ENCODE data around the gene PIK3CB. TPM values are rescaled to one million over a fixed set of nuclear protein-coding genes. Genes with fewer than 3 reads are reported as not detected.
"Not testable (repeated sequence)": the region's sequence is repeated elsewhere in the genome, so short reads cannot be mapped to it uniquely, and the experiment has no call there.

The PIK3CB gene
- total and polyA plus RNA-seq, 2 donors: 14.3 to 22.8 TPM

DNA sequence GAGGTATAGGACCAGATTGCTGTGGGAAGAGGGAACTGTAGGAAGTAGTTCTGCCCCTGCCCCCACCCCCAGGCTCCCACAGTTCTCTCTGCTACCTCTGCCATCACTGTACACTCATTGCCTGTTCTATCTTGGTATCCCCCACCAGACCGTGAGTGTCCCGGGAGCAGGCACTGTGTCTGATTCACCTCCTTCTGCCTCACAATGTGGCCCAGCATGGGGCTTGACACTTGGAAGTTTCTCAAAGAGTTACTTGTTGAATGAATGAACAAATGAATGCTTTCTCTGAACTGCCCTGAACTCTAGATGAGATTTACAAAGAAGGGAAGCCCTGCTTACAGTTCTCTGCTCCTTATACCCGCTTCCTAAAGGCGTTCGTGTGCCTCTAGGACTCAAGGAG is 27.1 kb upstream of the PIK3CB start:
- H3K36me3 ChIP-seq (ENCODE audit: insufficient read depth): no peaks in the 10 kb centered on the region
- no peak overlapping the region for H3K27ac ChIP-seq (ENCODE audit: low read depth)
- no peak for DNase-seq (ENCODE audit: extremely low spot score)
- H3K4me3 ChIP-seq (ENCODE audit: low read depth, low read length): no peak overlapping the region
- H3K4me1 ChIP-seq (ENCODE audit: insufficient read depth): no peaks in the 10 kb centered on the region
- 88% methylated on average over 5 of the region's 5 CpGs for WGBS

DNA sequence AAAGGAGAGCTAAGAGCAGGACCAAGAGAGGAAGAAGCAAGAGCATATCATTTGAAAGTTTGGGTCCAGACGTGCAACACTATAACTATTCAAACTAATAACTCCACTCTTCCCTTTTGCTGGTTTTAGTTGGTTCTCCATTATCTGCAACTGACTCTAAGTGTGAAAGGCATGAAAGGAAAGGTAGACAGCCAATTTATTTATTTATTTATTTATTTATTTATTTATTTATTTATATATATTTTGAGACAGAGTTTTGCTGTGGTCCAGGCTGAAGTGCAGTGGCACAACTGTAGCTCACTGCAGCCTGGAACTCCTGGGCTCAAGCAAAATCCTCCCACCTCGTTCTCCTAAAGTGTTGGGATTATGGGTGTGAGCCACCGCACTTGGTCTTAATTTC is 22.1 kb upstream of the PIK3CB start:
- Histone ChIP-seq H3K4me1 (ENCODE audit: insufficient read depth) (no peaks in the 10 kb centered on the region), H3K36me3 (ENCODE audit: insufficient read depth) (no peaks in the 10 kb centered on the region), H3K27ac (ENCODE audit: low read depth) (no peak overlapping the region), H3K4me3 (ENCODE audit: low read depth, low read length) (no peak overlapping the region)
- WGBS: 78% methylated on average over 3 of the region's 3 CpGs
- DNase-seq (ENCODE audit: extremely low spot score): no peak

DNA sequence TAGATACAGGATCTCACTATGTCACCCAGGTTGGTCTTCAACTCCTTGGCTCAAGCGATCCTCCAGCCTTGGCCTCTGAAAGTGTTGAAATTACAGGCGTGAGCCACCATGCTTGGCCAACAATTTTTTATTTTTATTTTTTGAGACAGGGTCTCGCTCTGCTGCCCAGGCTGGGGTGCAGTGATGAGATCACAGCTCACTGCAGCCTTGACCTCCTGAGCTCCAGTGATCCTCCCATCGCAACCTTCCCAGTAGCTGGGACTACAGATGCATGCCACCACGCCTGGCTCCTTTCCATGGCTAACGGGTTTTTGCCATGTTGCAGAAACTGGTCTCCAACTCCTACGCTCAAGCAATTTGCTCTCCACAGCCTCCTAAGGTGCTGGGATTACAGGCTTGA is 20.2 kb upstream of the PIK3CB start:
- H3K27ac ChIP-seq (ENCODE audit: low read depth): no peak overlapping the region
- WGBS: 93% methylated on average over 7 of the region's 7 CpGs

DNA sequence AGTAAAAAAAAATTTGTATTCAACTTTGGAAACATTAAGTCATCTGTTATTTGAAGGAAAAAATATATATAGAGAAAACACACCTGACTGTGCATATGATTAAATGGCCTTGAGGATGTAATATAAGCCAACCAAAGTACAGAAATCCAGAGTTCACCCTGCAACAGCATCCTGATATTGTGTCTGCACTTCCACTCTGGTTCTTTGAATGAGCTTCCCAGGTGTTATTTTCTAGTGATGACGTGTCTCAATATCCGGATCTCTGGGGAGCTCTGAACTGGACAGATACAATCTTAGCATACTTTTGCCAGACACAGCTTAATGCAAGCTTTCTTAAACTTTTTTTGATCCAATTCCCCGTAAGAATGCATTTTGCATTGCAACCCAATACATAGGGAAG is 19.5 kb upstream of the PIK3CB start:
- 61% methylated on average over 3 of the region's 3 CpGs for WGBS
- H3K27ac ChIP-seq (ENCODE audit: low read depth): no peak overlapping the region
- no peak for DNase-seq (ENCODE audit: extremely low spot score)
- no peak overlapping the region for H3K4me3 ChIP-seq (ENCODE audit: low read depth, low read length)
- no peaks in the 10 kb centered on the region for H3K36me3 ChIP-seq (ENCODE audit: insufficient read depth)
- no peaks in the 10 kb centered on the region for H3K4me1 ChIP-seq (ENCODE audit: insufficient read depth)

More for the DNA sequence above, 20.2 kb upstream of the PIK3CB start:
- DNase-seq (ENCODE audit: extremely low spot score): no peak
- H3K36me3 ChIP-seq (ENCODE audit: insufficient read depth): no peaks in the 10 kb centered on the region
- no peaks in the 10 kb centered on the region for H3K4me1 ChIP-seq (ENCODE audit: insufficient read depth)
- H3K4me3 ChIP-seq (ENCODE audit: low read depth, low read length): no peak overlapping the region

GRCh38 chr3:138850151-138850550 is 15.4 kb upstream of the PIK3CB start:
- no peak overlapping the region for H3K27ac ChIP-seq (ENCODE audit: low read depth)
- H3K4me3 ChIP-seq (ENCODE audit: low read depth, low read length): no peak overlapping the region
- DNase-seq (ENCODE audit: extremely low spot score): no peak
- no peaks in the 10 kb centered on the region for H3K36me3 ChIP-seq (ENCODE audit: insufficient read depth)
- H3K4me1 ChIP-seq (ENCODE audit: insufficient read depth): no peaks in the 10 kb centered on the region
- WGBS: 69% methylated on average over 3 of the region's 3 CpGs

- no peak overlapping the region for H3K27ac ChIP-seq (ENCODE audit: low read depth)
- no peak for DNase-seq (ENCODE audit: extremely low spot score)
- H3K4me3 ChIP-seq (ENCODE audit: low read depth, low read length): no peak overlapping the region
- 88% methylated on average over 2 of the region's 2 CpGs for WGBS
- H3K36me3 ChIP-seq (ENCODE audit: insufficient read depth): no peaks in the 10 kb centered on the region
- no peaks in the 10 kb centered on the region for H3K4me1 ChIP-seq (ENCODE audit: insufficient read depth)
These were observed 14.7 kb upstream of the PIK3CB start for GRCh38 chr3:138849222-138849940.

- 94% methylated on average over 4 of the region's 4 CpGs for WGBS
- H3K36me3 ChIP-seq (ENCODE audit: insufficient read depth): no peaks in the 10 kb centered on the region
- H3K27ac ChIP-seq (ENCODE audit: low read depth): no peak overlapping the region
- DNase-seq (ENCODE audit: extremely low spot score): no peak
- H3K4me1 ChIP-seq (ENCODE audit: insufficient read depth): no peaks in the 10 kb centered on the region
- H3K4me3 ChIP-seq (ENCODE audit: low read depth, low read length): no peak overlapping the region
These were observed 14.0 kb upstream of the PIK3CB start for GRCh38 chr3:138848696-138849095.

- H3K4me3 ChIP-seq (ENCODE audit: low read depth, low read length); H3K4me1 ChIP-seq (ENCODE audit: insufficient read depth); H3K36me3 ChIP-seq (ENCODE audit: insufficient read depth); DNase-seq (ENCODE audit: extremely low spot score); H3K27ac ChIP-seq (ENCODE audit: low read depth): not testable (repeated sequence)
- 83% methylated on average over 1 of the region's 1 CpG for WGBS
These were observed 12.1 kb upstream of the PIK3CB start for GRCh38 chr3:138846824-138847223.

GRCh38 chr3:138846262-138846791 is 11.6 kb upstream of the PIK3CB start:
- H3K4me3 ChIP-seq (ENCODE audit: low read depth, low read length): no peak overlapping the region
- DNase-seq (ENCODE audit: extremely low spot score): no peak
- H3K4me1 ChIP-seq (ENCODE audit: insufficient read depth): no peaks in the 10 kb centered on the region
- 72% methylated on average over 10 of the region's 10 CpGs for WGBS
- no peaks in the 10 kb centered on the region for H3K36me3 ChIP-seq (ENCODE audit: insufficient read depth)
- no peak overlapping the region for H3K27ac ChIP-seq (ENCODE audit: low read depth)

DNA sequence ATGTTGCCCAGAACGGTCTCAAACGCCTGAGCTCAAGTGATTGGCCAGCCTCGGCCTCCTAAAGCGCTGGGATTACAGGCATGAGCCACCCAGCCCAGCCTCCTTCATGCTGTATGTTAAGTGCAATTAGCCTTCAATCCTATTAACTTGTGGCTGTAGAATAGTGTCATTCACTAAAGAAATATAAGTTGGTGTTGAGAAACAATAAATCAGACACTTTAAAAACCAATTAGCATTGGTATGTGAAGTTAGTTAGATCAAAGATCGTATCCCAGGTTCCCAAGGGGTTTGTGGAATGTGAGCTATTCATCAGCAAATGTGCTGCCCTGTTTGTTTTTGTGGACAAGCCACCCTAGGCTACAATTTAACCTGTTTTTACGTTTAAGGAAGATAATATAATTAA is 11.0 kb upstream of the PIK3CB start:
- no peak overlapping the region for H3K4me3 ChIP-seq (ENCODE audit: low read depth, low read length)
- WGBS: 67% methylated on average over 6 of the region's 6 CpGs

DNA sequence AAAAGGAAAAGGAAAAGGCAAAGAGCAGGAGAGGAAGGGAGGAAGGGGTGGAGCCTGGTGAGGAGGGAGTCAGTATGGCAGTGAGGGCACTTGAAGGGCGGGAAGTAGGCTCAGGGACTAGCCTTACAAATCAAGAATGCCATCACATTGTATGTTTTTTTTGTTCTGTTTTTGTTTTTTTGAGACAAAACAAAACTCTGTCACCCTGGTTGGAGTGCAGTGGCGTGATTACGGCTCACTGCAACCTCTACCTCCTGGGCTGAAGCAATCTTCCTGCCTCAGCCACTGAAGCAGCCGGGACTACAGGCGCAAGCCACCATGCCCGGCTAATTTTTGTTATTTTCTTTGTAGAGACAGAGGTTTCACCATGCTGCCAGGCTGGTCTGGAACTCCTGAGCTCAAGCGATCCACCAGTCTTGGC is 10.5 kb upstream of the PIK3CB start:
- Histone ChIP-seq H3K4me1 (ENCODE audit: insufficient read depth) (no peaks in the 10 kb centered on the region), H3K27ac (ENCODE audit: low read depth) (no peak overlapping the region), H3K36me3 (ENCODE audit: insufficient read depth) (no peaks in the 10 kb centered on the region), H3K4me3 (ENCODE audit: low read depth, low read length) (no peak overlapping the region)
- WGBS: 75% methylated on average over 7 of the region's 7 CpGs
- DNase-seq (ENCODE audit: extremely low spot score): no peak

More for the DNA sequence above, 11.0 kb upstream of the PIK3CB start:
- DNase-seq (ENCODE audit: extremely low spot score): no peak
- no peak overlapping the region for H3K27ac ChIP-seq (ENCODE audit: low read depth)
- H3K4me1 ChIP-seq (ENCODE audit: insufficient read depth): no peaks in the 10 kb centered on the region
- H3K36me3 ChIP-seq (ENCODE audit: insufficient read depth): no peaks in the 10 kb centered on the region

GRCh38 chr3:138842483-138843188 is 7.9 kb upstream of the PIK3CB start:
- DNase-seq (ENCODE audit: extremely low spot score): no peak
- no peaks in the 10 kb centered on the region for H3K4me1 ChIP-seq (ENCODE audit: insufficient read depth)
- 78% methylated on average over 5 of the region's 5 CpGs for WGBS
- H3K36me3 ChIP-seq (ENCODE audit: insufficient read depth): no peaks in the 10 kb centered on the region
- no peak overlapping the region for H3K4me3 ChIP-seq (ENCODE audit: low read depth, low read length)
- H3K27ac ChIP-seq (ENCODE audit: low read depth): no peak overlapping the region

GRCh38 chr3:138838385-138838784 is 3.7 kb upstream of the PIK3CB start:
- not testable (repeated sequence) for DNase-seq (ENCODE audit: extremely low spot score); H3K4me1 ChIP-seq (ENCODE audit: insufficient read depth)

DNA sequence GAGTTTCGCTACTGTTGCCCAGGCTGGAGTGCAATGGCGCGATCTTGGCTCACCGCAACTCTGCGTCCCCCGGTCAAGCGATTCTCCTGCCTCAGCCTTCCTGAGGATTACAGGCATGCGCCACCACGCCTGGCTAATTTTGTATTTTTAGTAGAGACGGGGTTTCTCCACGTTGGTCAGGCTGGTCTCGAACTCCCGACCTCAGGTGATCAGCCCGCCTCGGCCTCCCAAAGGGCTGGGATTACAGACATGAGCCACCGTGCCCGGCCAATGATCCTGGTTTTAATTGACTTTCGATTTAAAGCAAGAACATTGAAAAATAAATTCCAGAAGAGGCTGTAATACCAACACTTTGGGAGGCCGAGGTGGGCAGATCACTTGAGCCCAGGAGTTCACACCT is 1.1 kb upstream of the PIK3CB start:
- not testable (repeated sequence) for H3K4me3 ChIP-seq (ENCODE audit: low read depth, low read length); DNase-seq (ENCODE audit: extremely low spot score); H3K27ac ChIP-seq (ENCODE audit: low read depth); H3K36me3 ChIP-seq (ENCODE audit: insufficient read depth); H3K4me1 ChIP-seq (ENCODE audit: insufficient read depth)
- 95% methylated on average over 19 of the region's 19 CpGs for WGBS

More at GRCh38 chr3:138838385-138838784, 3.7 kb upstream of the PIK3CB start:
- not testable (repeated sequence) for H3K36me3 ChIP-seq (ENCODE audit: insufficient read depth); H3K4me3 ChIP-seq (ENCODE audit: low read depth, low read length); H3K27ac ChIP-seq (ENCODE audit: low read depth)
- WGBS: 98% methylated on average over 7 of the region's 7 CpGs
